HepG2 (cell line): ENCODE data around the gene RAPGEF2. TPM values are rescaled to one million over a fixed set of nuclear protein-coding genes. Genes with fewer than 3 reads are reported as not detected.

Source experiments
- ATAC-seq: fragments of 200-7000 bp; cut with Tn5 transposase; 3 replicates; pipeline ENCODE4 v1.9.1; 2020; ENCODE audit warnings: mild to moderate bottlenecking, moderate library complexity
- BruUV-seq: library from RNA; stranded (reverse); fragments of 400-500 nt; replicated peaks from 2 replicates; lab custom pipeline; 2021; lab: Mats Ljungman, UMichigan
- CTCF ChIA-PET: fragments of 300-600 bp; formaldehyde crosslinking; extraction: SDS; loops from one replicate; lab custom pipeline; 2021; ENCODE audit warnings: low total read pairs, inconsistent platforms, low intra/inter-chr PET ratio; lab: Yijun Ruan, JAX
- POLR2A ChIA-PET: fragments of 350-600 bp; sonication (Branson Sonifier 250); formaldehyde crosslinking; loops from one replicate; lab custom pipeline; 2020; ENCODE audit warnings: antibody characterized with exemption, inconsistent platforms; lab: Yijun Ruan, JAX
- DNase-seq: peaks from one replicate; pipeline ENCODE4 v3.0.0-alpha.2; 2015; ENCODE audit warnings: low spot score
- FAIRE-seq: peaks from 3 replicates; lab custom pipeline; 2011; peaks lifted over from hg19 to GRCh38; lab: Jason Lieb, UNC
- H2AFZ ChIP-seq: one replicate; pipeline ENCODE4 v1.6.1; 2011; ENCODE audit warnings: low read length, inconsistent platforms
- H3K27ac ChIP-seq: fragments of 300-600 bp; 3 replicates; pipeline ENCODE4 v1.8.0; 2011; ENCODE audit warnings: mixed run types, mild to moderate bottlenecking, mixed read lengths, low read length, inconsistent platforms; ENCODE audit not compliant: insufficient read depth; ENCODE audit errors: extremely low read length
- H3K27me3 ChIP-seq, 2 experiments: fragments of 200-600 bp in 1 of 2; 2 replicates in 1 of 2; 3 replicates in 1 of 2; pipeline versions ENCODE4 v1.6.0 to v1.8.0; 2011; ENCODE audit warnings: low read length in 2 of 2, mild to moderate bottlenecking in 2 of 2, moderate library complexity in 2 of 2, inconsistent platforms in 1 of 2; ENCODE audit not compliant: insufficient read depth in 2 of 2, control insufficient read depth in 1 of 2
- H3K36me3 ChIP-seq, 2 experiments: fragments of 200-600 bp in 1 of 2; replicated peaks in 1 of 2; 2 replicates in 1 of 2; 3 replicates in 1 of 2; pipeline versions ENCODE4 v1.5.1 to v1.8.0; 2011; ENCODE audit warnings: low read length in 2 of 2, inconsistent platforms in 1 of 2; ENCODE audit not compliant: insufficient read depth in 2 of 2, control insufficient read depth in 1 of 2
- H3K4me1 ChIP-seq: 2 replicates; pipeline ENCODE4 v1.5.1; 2012; ENCODE audit warnings: low read length, inconsistent platforms; ENCODE audit not compliant: insufficient read depth
- H3K4me2 ChIP-seq: 2 replicates; pipeline ENCODE4 v1.6.0; 2011; ENCODE audit warnings: low read depth, low read length, inconsistent platforms
- H3K4me3 ChIP-seq, 3 experiments: fragments of 200-600 bp in 1 of 3; sonication (generic), shearing (Covaris generic) in 1 of 3; replicated peaks in 1 of 3; 2 replicates each; pipeline ENCODE4 v1.5.1; 2011 to 2016; ENCODE audit warnings: low read length in 3 of 3, inconsistent platforms in 2 of 3, low read depth in 2 of 3, mild to moderate bottlenecking in 2 of 3, control low read depth in 1 of 3, mixed read lengths in 1 of 3; ENCODE audit not compliant: insufficient read depth in 1 of 3
- H3K79me2 ChIP-seq: one replicate; pipeline ENCODE4 v1.6.1; 2011; ENCODE audit warnings: low read length, inconsistent platforms; ENCODE audit not compliant: insufficient read depth
- H3K9ac ChIP-seq: 2 replicates; pipeline ENCODE4 v1.6.0; 2011; ENCODE audit warnings: mild to moderate bottlenecking, low read depth, low read length, inconsistent platforms; ENCODE audit not compliant: insufficient read depth
- H3K9me3 ChIP-seq: 2 replicates; pipeline ENCODE4 v1.5.1; 2012; ENCODE audit warnings: mild to moderate bottlenecking, low read length
- H4K20me1 ChIP-seq: 2 replicates; pipeline ENCODE4 v1.6.0; 2011; ENCODE audit warnings: inconsistent platforms, mild to moderate bottlenecking, low read length, moderate library complexity; ENCODE audit not compliant: insufficient read depth
- ATF6 ChIP-seq: sonication (generic); formaldehyde crosslinking; conservative IDR thresholded peaks from 2 replicates; pipeline ENCODE4 v1.4.0; 2020; ENCODE audit warnings: missing genetic modification reagents
- ATF7-NPFF ChIP-seq: sonication (generic); formaldehyde crosslinking; IDR thresholded peaks from 2 replicates; pipeline ENCODE4 v1.8.1; 2023; ENCODE audit warnings: mild to moderate bottlenecking, low read depth, missing genetic modification reagents, moderate library complexity
- KLF15 ChIP-seq: sonication (generic); formaldehyde crosslinking; IDR thresholded peaks from 2 replicates; pipeline ENCODE4 v1.8.1; 2023; ENCODE audit warnings: borderline replicate concordance, mild to moderate bottlenecking, inconsistent platforms, missing genetic modification reagents, mixed read lengths
- KLF9 ChIP-seq: IDR thresholded peaks from 2 replicates; pipeline ENCODE4 v1.6.1; 2016; ENCODE audit warnings: low read depth
- MAX ChIP-seq: IDR thresholded peaks from 2 replicates; pipeline ENCODE4 v1.6.1; 2012; ENCODE audit warnings: inconsistent platforms
- MIXL1 ChIP-seq: IDR thresholded peaks from 2 replicates; pipeline ENCODE4 v1.6.1; 2016
- PHF21A ChIP-seq: sonication (generic); formaldehyde crosslinking; IDR thresholded peaks from 2 replicates; pipeline ENCODE4 v1.5.0; 2020; ENCODE audit warnings: mild to moderate bottlenecking, missing genetic modification reagents
- PRDM10 ChIP-seq: sonication (generic); formaldehyde crosslinking; IDR thresholded peaks from 2 replicates; pipeline ENCODE4 v1.4.0; 2020; ENCODE audit warnings: low read depth, missing genetic modification reagents
- SALL1 ChIP-seq: sonication (generic); formaldehyde crosslinking; IDR thresholded peaks from 2 replicates; pipeline ENCODE4 v1.8.0; 2022; ENCODE audit warnings: mild to moderate bottlenecking, missing genetic modification reagents
- SMARCE1 ChIP-seq: fragments of 450-650 bp; IDR thresholded peaks from 2 replicates; pipeline ENCODE4 v1.6.1; 2017; ENCODE audit warnings: borderline replicate concordance
- SNAI1 ChIP-seq: sonication (generic); formaldehyde crosslinking; IDR thresholded peaks from 2 replicates; pipeline ENCODE4 v1.5.0; 2020; ENCODE audit warnings: mild to moderate bottlenecking, missing genetic modification reagents, borderline replicate concordance
- SP140L ChIP-seq: sonication (generic); formaldehyde crosslinking; IDR thresholded peaks from 2 replicates; pipeline ENCODE4 v1.4.0; 2020; ENCODE audit warnings: missing genetic modification reagents, borderline replicate concordance
- SUZ12 ChIP-seq: fragments of 150-350 bp; IDR thresholded peaks from 2 replicates; pipeline ENCODE4 v1.6.1; 2014; ENCODE audit warnings: low read depth, low read length
- XBP1 ChIP-seq: sonication (generic); formaldehyde crosslinking; IDR thresholded peaks from 2 replicates; pipeline ENCODE4 v1.5.0; 2020; ENCODE audit warnings: missing genetic modification reagents
- ZNF18 ChIP-seq: sonication (generic); formaldehyde crosslinking; IDR thresholded peaks from 2 replicates; pipeline ENCODE4 v1.8.0; 2022; ENCODE audit warnings: mild to moderate bottlenecking, missing genetic modification reagents; ENCODE audit not compliant: insufficient replicate concordance
- ZNF30 ChIP-seq: sonication (generic); formaldehyde crosslinking; IDR thresholded peaks from 2 replicates; pipeline ENCODE4 v1.5.0; 2020; ENCODE audit warnings: mild to moderate bottlenecking, missing genetic modification reagents
- ZNF430 ChIP-seq: sonication (generic); formaldehyde crosslinking; IDR thresholded peaks from 2 replicates; pipeline ENCODE4 v1.9.0; 2021; ENCODE audit warnings: mild to moderate bottlenecking, missing genetic modification reagents
- WGBS: methylation state at CpG from one replicate; pipeline ENCODE4 v1.1.6; 2017; ENCODE audit warnings: low lambda C conversion rate; 5-methylcytosine and 5-hydroxymethylcytosine counted together
- in situ Hi-C: cut with HindIII; loops from 2 replicates; pipeline ENCODE4 v1.10.0; 2017; ENCODE audit warnings: low pct_unique_long_range_greater_than_20kb; ENCODE audit not compliant: extremely low pct_ligation_motif_present
- intact Hi-C: fragments of 100-400 bp; cut with micrococcal nuclease; formaldehyde crosslinking; loops from one replicate; pipeline ENCODE4 v1.10.0; 2022; ENCODE audit not compliant: unreplicated experiment
- polyA plus RNA-seq, 8 experiments: library from polyadenylated mRNA; depleted of rRNA in 3 of 8; stranded (reverse) in 7 of 8; unstranded in 1 of 8; fragments of >200 nt; fragmentation: Illumina TruSeq in 4 of 8; extraction: Trizol in 4 of 8; gene quantifications; 2 replicates each; pipeline versions ENCODE4 v1.2.1 to v1.2.3, GENCODE V29; 2011 to 2016; ENCODE audit warnings: low read depth in 4 of 8, missing spikeins in 1 of 8, mixed read lengths in 1 of 8; ENCODE audit not compliant: insufficient read depth in 1 of 8
- total RNA-seq, 5 experiments: library from RNA; depleted of rRNA; stranded (reverse); fragments of >200 nt; fragmentation: Illumina TruSeq; extraction: Trizol; gene quantifications; 2 replicates each; pipeline ENCODE4 v1.2.3, GENCODE V29; 2016; ENCODE audit warnings: low read depth in 1 of 5

RAPGEF2 gene
- total and polyA plus RNA-seq, 2 of the 13 experiments (the other 11 are each of a cell fraction or from before 2014, with no cell fraction given), result 19.2 to 23.0 TPM

GRCh38 chr4:159206427-159206871 is 103.6 kb downstream of the RAPGEF2 start:
- WGBS, result 84% methylated on average over 4 of the region's 4 CpGs
- DNase-seq (no peak), FAIRE-seq (no peak), ATAC-seq (no peak)
- BruUV-seq, result no TSS peak
- Histone ChIP-seq H3K4me1 (peaks cover 13% of the 10 kb centered on the region), H2AFZ (no peak overlapping the region), H3K4me2 (no peak overlapping the region), H3K27ac (no peak overlapping the region), H3K9me3 (no peaks in the 10 kb centered on the region), H3K36me3 (peaks cover 0 to 4% of the 10 kb centered on the region in 2 experiments; a peak in 1 of 5 replicates), H3K4me3 (no peak overlapping the region), H3K9ac (no peak overlapping the region), H4K20me1 (no peaks in the 10 kb centered on the region), H3K27me3 (no peaks in the 10 kb centered on the region), H3K79me2 (no peaks in the 10 kb centered on the region)
- intact Hi-C loops (loop anchor here (2.0 to 10.0 kb wide), 2 partner anchors 108 to 240 kb away; no protein-coding TSS in a partner anchor), in situ Hi-C loops (loop anchor here (10.0 kb wide), 1 partner anchor 482 kb away; the partner anchor contains the start of gene PPID)
- POLR2A ChIA-PET, result no interaction called here
- CTCF ChIA-PET, result no interaction called here
- TF ChIP-seq ZNF30 (CRISPR knock-in tag) (no peak), SUZ12 (no peak), SNAI1 (CRISPR knock-in tag) (no peak), MIXL1 (CRISPR knock-in tag) (no peak), ATF7-NPFF (CRISPR knock-in tag) (no peak), PHF21A (CRISPR knock-in tag) (no peak), XBP1 (CRISPR knock-in tag) (no peak), PRDM10 (CRISPR knock-in tag) (no peak), SMARCE1 (no peak), SALL1 (CRISPR knock-in tag) (no peak), SP140L (CRISPR knock-in tag) (no peak), ZNF18 (CRISPR knock-in tag) (no peak), ATF6 (CRISPR knock-in tag) (no peak), KLF15 (no peak), ZNF430 (no peak), KLF9 (CRISPR knock-in tag) (no peak), MAX (no peak)
